Activated CD4-positive, alpha-beta T cell treated with anti-CD3 and anti-CD28 coated beads, Interleukin-2, amount 50 U/mL, for 1 hour (primary cell): ENCODE data around the gene GNA15.
A peak's percentile ranks its signal among the peaks of the same experiment; 100 is the strongest.

Experiments used
- DNase-seq: peaks from one replicate; pipeline ENCODE4 v3.0.0-alpha.2; 2020

Gene GNA15

GRCh38 chr19:3106509-3107141, 29.2 kb upstream of the GNA15 start:
- DNase-seq = no peak

GRCh38 chr19:3107658-3108057, 28.2 kb upstream of the GNA15 start:
- no peak for DNase-seq

DNA sequence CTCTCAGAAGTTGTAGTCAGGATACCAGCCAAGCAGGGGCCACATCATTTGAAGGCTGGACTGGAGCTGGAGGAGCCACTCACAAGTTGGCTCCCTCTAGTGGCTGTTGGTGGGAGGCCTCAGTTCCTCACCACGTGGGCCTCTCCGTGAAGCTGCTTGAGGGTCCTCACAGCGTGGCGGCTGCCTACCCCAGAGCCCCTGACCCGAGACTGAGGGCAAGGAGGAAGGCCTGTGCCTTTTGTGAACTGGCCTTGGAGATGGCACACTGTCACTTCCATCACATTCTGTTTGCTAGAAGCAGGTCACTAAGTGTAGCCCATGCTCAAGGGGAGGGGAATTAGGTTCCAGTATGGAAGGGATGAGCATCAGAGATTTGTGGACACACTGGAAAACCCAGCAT, 27.1 kb upstream of the GNA15 start:
- DNase-seq = peak; percentile 71

DNA sequence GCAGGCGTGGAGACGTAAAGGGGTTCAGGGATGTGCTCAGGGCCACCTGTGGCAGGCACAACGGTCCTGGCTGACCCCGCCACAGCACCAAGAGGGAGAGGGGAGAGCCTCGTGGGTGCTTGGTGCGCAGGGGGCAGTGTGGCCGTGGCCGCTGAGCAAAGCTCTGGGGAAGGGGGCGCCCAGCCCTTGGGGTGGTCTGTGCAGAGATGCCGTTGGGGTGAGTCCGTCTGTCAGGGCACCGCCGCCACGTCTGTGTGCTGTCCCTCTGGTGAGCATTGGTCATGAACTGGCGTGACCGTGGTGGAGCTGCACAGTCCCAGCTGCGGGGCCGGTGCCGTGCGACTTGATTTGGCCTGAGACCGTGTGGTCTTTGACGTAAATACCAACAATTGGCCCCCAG, 26.3 kb upstream of the GNA15 start:
- DNase-seq = no peak

GRCh38 chr19:3110126-3110825, 25.6 kb upstream of the GNA15 start:
- DNase-seq = no peak

- no peak for DNase-seq
These were observed 24.1 kb upstream of the GNA15 start for GRCh38 chr19:3111586-3112247.

- DNase-seq = no peak
These were observed 23.3 kb upstream of the GNA15 start for GRCh38 chr19:3112375-3113099.

DNA sequence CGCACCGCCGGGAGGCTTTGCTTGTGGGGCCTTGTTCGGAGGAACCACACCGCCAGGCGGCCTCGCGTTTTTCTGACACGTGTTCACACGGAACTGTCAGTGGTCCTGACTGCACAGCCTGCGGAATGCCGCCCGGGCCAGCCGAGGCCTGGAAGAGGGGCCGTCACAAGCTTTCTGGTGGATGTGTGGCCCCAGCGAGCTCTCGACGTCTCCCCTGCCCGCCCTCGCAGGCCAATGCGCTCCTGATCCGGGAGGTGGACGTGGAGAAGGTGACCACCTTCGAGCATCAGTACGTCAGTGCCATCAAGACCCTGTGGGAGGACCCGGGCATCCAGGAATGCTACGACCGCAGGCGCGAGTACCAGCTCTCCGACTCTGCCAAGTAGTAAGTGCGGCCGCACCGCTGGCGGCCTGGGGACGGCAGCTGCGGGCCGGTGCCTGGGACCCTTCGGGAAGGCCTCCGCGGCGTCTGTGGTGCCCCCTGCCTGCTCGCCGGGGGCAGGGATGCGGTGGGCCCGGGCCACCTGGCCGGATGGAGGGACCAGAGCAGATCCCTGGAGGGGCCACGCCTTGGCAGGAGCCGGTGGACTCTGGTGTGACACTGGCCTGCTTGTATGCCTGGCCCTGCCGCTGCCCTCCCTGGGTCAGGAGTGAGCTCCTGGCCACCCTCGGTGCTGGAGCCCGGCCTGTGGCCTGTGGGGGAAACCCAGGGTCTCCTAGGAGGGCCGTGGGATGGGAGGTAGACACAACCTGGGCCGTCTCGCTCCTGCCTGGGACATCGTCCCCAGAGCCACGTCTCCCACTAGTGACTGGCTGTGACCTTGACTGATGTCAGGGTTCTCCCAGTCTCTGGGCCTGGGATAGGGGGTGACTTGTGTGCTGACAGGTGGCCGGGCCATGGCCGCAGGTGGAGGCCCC, 22.5 kb upstream of the GNA15 start:
- no peak for DNase-seq

GRCh38 chr19:3114018-3114726, 21.7 kb upstream of the GNA15 start:
- no peak for DNase-seq

DNA sequence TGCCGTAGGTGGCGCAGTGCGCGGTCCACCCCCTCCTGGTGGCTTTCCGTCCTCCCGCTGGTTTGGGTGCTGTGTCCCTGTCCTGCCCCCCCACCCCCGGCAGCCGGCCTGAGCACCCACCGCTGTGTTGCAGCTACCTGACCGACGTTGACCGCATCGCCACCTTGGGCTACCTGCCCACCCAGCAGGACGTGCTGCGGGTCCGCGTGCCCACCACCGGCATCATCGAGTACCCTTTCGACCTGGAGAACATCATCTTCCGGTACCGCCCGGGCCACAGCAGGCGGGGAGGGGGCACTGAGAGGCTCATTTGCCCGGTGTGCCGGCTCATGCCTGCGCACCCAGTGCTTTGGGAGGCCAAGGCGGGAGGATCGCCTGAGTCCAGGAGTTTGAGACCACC, 21.0 kb upstream of the GNA15 start:
- no peak for DNase-seq

DNA sequence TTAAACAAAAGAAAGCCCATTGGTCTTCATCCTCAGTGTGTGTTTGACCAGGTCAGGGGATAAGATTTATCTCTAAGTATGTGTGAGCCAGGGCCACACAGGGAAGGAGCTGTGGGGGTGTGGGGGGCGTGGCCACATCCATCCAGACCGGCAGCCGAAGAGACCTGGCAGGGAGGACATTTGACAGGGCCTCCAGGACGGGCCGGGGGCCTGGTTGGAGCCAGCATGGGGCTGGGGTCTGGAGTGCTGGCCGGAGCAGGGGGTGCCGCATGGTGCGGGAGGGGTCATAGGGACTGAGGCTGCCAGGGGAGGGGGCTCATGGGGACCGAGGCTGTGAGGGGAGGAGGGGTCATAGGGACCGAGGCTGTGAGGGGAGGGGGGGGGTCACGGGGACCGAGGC, 20.4 kb upstream of the GNA15 start:
- DNase-seq = no peak

DNA sequence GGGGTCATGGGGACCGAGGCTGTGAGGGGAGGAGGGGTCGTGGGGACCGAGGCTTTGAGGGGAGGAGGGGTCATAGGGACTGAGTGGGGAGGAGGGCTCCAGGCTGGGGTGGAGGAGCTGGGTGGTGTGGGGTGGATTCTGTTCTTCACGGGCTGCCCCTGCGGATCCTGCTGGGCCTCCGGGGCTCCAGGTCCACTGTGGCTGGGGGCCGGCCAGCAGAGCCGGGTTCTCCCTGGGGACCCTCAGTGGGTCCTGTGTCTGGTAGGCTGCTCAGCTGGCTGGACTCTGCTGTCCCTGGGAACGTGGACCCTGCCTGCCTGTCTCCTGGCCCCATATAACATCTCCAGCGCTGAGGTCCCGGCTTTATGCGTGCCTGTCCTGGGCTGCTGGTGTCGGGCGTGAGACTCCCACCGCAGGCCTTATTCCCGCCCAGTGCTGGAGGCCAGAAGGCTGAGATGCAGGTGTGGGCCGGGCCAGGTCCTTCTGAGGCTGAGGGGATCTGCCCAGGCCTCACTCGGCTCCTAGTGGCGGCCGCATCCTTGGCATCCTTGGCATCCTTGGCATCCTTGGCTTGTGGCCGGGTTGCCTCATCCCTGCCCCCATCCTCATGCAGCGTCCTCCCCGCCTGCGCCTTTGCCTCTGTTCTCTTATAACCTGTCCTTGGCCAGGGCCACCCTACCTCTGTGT, 19.8 kb upstream of the GNA15 start:
- no peak for DNase-seq

- no peak for DNase-seq
These were observed 19.2 kb upstream of the GNA15 start for GRCh38 chr19:3116621-3117020.

DNA sequence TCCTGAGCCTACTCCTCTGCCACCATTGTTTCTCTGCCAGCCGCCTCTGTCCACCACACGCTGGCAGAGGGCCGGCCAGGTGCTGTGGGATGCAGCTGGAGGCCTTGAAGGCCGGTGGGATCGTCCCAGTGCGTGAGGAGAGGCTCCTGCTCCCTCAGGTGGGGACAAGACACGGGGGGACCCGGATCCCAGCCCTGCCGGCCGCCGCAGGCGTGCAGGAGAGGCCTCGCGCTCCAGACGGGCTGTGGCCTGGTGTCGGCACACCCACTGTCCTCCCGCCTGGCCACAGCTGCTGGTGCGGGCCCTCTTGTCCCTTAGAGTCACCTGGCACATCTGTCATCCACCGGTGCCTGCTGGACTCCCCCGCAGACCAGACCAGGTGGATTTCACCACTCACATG, 18.1 kb upstream of the GNA15 start:
- DNase-seq = no peak

GRCh38 chr19:3118232-3119070, 17.4 kb upstream of the GNA15 start:
- DNase-seq = no peak

GRCh38 chr19:3119071-3119595, 16.7 kb upstream of the GNA15 start:
- DNase-seq = no peak

- no peak for DNase-seq
These were observed 16.0 kb upstream of the GNA15 start for GRCh38 chr19:3119693-3120380.

GRCh38 chr19:3120611-3121276, 15.1 kb upstream of the GNA15 start:
- no peak for DNase-seq

GRCh38 chr19:3121396-3121795, 14.4 kb upstream of the GNA15 start:
- DNase-seq = no peak
